PFSK-1 (cell line): Measurements from ENCODE around the gene RPS6KA4.

ENCODE experiments used
- POLR2AphosphoS5 ChIP-seq: IDR thresholded peaks from 2 replicates; pipeline ENCODE4 v1.6.1; 2012; ENCODE audit warnings: low read depth, mild to moderate bottlenecking, control low read depth, low read length, moderate library complexity
- TF ChIP-seq, protein P1 (sequence below), 2 experiments: IDR thresholded peaks; 2 replicates each; pipeline versions ENCODE4 v1.6.1 to v1.8.0; 2011 to 2012; ENCODE audit warnings: low read depth in 2 of 2, low read length in 2 of 2, control low read depth in 1 of 2, inconsistent platforms in 1 of 2, mild to moderate bottlenecking in 1 of 2, moderate library complexity in 1 of 2; ENCODE audit not compliant: insufficient read depth in 1 of 2

DNA sequence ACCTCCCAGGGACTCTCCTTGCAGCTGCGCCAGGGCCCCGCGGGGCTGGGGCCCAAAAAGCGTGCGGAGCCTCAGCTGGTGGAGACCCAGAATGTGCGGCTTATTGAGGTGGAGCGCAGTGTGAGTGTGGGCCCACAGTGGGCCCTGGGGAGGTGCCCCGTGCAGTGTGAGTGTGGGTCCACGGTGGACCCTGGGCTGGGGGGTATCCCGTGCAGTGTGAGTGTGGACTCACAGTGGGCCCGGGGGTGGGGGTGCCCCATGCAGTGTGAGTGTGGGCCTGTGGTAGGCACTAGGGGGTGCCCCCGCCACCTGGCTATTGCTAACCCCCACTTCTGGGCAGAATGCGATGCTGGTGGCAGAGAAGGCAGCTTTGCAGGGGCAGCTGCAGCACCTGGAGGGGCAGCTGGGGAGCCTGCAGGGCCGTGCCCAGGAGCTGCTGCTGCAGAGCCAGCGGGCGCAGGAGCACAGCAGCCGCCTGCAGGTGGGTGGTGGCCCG, 7.8 kb upstream of the RPS6KA4 start:
- no peak for TF ChIP-seq POLR2AphosphoS5
- TF ChIP-seq, protein P1, sequence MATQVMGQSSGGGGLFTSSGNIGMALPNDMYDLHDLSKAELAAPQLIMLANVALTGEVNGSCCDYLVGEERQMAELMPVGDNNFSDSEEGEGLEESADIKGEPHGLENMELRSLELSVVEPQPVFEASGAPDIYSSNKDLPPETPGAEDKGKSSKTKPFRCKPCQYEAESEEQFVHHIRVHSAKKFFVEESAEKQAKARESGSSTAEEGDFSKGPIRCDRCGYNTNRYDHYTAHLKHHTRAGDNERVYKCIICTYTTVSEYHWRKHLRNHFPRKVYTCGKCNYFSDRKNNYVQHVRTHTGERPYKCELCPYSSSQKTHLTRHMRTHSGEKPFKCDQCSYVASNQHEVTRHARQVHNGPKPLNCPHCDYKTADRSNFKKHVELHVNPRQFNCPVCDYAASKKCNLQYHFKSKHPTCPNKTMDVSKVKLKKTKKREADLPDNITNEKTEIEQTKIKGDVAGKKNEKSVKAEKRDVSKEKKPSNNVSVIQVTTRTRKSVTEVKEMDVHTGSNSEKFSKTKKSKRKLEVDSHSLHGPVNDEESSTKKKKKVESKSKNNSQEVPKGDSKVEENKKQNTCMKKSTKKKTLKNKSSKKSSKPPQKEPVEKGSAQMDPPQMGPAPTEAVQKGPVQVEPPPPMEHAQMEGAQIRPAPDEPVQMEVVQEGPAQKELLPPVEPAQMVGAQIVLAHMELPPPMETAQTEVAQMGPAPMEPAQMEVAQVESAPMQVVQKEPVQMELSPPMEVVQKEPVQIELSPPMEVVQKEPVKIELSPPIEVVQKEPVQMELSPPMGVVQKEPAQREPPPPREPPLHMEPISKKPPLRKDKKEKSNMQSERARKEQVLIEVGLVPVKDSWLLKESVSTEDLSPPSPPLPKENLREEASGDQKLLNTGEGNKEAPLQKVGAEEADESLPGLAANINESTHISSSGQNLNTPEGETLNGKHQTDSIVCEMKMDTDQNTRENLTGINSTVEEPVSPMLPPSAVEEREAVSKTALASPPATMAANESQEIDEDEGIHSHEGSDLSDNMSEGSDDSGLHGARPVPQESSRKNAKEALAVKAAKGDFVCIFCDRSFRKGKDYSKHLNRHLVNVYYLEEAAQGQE (IDR thresholded peaks at IDR 0.05; ENCODE audit: insufficient read depth in 1 of 2, low read depth in 2 of 2, low read length in 2 of 2) = no peak
